GM21576 (cell line): ENCODE data around the gene ZNF407.
A peak's percentile ranks its signal among the peaks of the same experiment; 100 is the strongest.

Source experiments
- ATAC-seq: cut with Tn5 transposase; IDR thresholded peaks from one replicate; pipeline ENCODE4 v1.9.1; 2021; ENCODE audit warnings: mild to moderate bottlenecking, moderate library complexity; ENCODE audit not compliant: unreplicated experiment

The ZNF407 gene

DNA sequence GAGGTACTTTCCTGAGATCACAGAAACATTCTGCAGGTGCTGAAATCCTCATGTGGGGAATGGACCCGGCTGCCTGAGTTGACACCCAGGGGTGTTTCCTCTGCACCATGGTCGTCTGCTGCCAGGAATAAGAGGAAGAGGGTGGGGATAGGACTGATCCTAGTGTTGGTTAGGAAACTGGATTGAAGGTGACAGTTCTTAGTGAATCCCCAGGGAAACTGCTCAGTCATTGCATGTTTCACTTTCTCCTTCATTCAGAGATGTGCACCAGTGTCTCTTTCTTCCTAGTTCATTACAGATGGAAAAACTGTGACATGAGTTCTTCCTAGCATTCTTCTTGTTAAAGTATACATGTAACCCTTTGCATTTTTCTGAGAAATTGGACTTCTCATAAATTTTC is 317.0 kb downstream of the ZNF407 start:
- no peak for ATAC-seq

DNA sequence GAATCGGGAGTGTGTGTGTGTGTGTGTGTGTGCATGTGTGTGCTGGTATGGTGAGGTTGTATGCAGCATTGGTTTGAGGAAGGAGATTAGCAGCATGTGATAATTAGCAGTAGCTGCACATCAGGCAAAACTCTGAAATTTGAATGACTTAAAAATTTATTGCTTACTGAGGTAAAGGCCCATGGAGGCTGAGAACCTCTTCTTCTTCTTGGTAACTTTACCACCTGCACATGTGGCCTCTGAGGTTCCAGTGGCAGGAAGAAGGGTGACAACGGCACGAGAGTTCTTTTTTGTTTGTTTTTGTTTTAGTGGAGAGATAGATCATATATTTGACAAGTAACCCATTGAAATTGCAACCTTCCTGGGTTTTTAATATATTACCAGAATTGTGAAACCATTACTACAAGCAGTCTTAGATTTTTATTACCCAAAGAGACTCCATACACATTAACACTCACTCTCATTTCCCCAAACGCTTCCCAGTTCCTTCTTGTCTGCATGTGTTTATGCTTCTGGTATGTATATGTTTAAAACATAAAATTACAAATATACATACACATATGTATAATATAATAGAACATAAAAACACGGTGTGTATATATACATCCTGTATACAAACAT is 319.2 kb downstream of the ZNF407 start:
- ATAC-seq, result no peak

DNA sequence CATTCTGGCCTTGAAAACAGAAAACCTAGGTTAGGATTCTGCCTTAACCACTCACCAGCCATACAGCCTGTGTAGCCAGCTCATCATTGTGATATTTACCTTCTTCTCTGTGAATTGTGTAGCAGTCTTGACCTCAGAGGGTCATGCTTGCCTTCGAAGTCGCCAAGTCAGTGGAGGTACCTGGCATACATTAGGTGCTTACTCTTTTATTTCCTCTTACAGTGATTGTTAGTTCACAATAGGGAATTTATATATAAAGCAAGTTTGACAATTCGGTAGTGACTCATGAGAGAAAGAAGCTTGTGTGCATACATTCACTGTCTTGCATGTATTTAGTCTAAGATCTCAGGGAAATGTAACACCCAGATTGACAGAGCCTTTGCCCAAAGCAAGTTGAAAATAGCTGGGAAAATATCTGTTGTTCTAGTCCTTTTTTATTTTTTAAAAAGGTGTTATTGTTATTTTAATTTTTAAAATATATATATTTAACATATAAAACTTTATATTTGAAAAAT is 320.7 kb downstream of the ZNF407 start:
- ATAC-seq, result no peak

DNA sequence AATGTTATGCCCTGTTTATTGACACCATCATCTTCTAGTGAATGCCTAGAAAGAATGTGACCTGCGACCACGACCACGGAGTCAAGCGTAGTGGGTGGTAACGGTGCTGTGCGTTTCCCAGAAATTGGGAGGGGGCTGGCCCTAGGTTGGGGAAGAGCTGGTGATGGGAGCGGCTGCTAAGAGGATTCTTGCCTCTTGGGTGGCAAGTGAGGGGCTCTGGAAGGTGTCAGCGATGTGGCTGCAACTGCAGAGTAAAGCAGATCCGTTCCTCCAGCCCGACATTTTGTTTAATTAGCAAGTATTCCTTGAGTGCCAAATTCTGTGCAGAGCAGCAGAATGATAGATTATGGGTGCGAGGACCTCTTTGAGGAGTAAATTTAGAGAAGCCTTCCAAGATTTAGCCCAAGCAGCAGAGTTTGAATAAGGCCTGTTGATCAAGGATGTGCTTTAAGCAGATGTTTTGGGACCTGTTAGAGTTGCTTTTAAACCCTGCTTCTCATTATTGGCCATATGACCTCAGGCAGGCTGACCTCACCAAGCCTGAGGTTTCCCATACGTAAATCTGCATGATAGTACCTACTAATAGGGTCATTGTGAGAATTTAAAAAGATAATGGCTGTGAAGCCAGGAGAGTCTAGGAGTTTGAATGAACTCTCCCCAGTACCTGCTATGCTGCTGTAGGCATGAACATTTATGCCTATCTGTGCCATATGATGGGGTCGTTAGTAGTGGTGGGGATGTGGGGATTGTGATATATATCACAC is 323.6 kb downstream of the ZNF407 start:
- ATAC-seq, result no peak

DNA sequence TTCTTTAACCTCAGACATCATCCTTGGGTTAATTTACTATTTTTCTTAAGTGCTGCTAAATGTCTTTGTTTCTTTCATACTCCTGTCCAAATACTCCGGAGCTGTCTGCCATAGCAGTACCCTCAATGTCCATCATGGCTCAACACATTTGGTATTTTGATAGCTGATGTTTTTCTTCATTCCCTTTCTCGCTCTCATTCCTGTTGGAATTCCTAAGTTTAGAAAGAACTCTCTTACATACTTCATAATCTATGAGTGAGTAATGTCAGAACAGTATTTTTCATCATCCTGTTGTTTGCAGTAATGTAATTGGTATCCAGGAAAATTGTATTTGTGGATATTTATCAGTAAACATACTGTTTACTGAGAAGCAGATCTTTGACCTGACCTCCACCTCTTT is 328.4 kb downstream of the ZNF407 start:
- ATAC-seq, result no peak

DNA sequence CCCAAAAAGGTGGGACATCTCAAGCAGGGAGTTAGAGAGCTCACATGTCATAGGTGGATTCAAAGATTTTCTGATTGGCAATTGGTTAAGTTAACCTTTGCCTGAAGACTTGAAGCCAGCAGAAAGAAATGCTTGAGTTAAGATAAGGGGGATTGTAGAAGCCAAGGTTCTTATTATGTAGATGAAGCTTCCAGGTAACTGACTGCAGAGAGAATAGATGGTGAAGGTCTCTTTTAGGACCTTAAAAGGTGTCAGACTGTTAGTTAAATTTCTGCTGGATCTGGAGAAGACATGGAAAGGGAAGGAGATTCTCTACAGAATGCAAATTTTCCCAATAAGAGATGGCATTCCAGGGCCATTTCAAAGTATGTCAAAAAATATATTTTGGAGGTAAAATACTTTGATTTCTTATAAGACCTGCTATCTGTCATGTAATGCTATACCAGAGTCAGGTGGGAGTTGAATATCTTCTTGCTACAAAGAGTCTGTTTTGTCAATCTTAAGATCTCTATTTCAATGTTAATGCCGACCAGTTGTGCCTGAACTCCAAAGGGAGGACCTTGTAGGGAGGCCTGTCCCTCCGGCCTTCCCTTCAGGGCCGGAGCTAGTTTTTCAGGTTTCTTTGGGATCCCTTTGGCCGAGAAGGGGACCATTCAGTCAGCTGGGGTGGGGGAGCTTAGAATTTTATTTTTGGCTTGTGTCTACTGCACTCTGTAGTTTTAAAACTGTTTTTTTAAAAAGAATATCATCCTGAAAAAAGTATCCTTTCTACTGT is 330.7 kb downstream of the ZNF407 start:
- ATAC-seq, result no peak

DNA sequence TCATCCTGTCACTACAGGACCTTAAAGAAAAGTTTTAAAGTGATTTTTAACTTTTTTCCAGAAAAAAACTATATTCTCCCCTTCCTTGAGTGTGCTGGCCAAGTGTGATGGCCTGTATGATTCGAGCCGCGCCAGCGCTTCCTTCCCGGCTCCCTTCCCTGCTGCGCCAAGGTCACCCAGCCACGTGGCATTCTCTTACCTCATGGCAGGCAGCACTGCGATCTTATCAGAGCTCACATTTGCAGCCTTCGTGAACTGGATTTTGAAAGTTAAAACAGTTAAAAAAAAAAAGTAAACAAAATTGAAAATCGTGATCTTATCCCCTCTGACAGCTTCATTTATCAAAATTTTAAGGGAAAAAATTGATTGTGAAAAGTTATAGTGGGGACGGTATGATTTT is 331.4 kb downstream of the ZNF407 start:
- no peak for ATAC-seq

DNA sequence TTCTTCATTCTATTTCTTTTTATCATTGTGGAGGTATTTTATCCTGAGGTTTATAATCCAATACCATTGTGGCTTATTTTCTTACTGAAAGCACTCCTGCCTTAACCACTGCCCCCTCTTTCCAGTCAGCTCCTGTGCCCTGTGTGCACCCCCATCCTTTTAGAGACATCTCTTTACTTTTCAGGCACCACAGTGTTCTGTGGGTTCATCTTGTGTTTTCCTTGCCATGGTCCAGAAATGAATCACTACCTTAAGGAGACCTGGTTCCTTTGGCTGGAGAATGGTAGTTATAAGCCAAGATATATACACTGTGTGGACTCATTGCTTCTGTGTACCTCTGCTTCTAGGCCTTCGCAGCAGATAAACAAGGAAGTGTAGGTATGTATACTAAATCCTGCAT is 332.9 kb downstream of the ZNF407 start:
- ATAC-seq, result no peak

DNA sequence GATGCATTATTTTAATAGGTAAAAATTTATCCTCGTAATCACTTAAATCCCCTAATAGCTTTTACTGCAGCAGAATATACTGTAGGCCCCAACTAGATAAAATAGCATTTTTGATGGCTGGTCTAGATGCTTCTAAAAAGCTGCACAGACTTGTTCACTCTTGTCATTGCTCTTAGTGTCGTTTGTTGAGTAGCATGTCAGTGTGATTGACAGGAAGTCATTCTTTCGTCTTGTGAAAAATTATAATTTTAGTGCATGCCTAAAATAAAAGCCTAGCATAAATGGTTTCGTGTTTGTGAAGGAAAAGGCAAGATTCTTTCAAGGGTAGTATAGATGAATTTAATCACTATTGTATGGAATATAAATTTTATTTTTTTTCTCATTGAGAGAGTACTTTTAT is 336.3 kb downstream of the ZNF407 start:
- ATAC-seq, result no peak

DNA sequence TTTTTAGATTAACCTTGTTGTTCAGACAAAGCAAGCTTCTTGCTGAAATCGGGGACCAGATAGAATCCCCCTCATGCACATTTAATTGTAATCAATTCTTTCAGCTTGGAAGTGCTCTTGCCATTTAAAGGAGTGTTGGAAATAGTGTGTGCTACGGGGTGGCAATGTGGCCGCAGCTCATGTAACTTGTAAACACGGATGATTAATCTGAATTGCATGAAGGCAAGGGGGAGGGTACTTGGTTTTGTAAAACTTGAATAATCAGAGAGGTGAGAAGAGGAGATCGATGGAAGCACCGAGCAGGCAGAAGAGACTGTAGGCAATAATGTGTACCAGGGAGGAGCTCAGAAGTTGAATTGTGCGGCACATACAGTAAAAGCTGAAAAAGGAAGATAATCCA is 337.8 kb downstream of the ZNF407 start:
- no peak for ATAC-seq

DNA sequence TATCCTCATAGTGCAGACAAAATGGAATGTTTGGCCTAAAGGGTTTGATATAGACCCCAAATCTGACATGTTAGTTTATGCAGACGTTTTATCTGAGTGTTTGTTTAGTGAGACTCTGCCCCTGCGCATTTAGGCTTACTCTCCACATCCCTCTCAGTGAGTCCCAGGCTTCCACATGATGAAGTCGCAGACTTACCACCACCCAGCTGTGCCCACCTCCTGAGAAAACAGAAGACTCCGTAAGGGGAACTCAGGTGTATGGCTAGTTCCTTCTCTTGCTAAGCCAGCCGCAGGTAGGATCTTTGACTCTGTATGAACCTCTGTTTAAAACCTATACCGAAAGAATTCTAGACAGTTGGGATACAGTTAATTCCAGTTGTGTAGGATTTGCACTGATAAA is 338.7 kb downstream of the ZNF407 start:
- no peak for ATAC-seq

DNA sequence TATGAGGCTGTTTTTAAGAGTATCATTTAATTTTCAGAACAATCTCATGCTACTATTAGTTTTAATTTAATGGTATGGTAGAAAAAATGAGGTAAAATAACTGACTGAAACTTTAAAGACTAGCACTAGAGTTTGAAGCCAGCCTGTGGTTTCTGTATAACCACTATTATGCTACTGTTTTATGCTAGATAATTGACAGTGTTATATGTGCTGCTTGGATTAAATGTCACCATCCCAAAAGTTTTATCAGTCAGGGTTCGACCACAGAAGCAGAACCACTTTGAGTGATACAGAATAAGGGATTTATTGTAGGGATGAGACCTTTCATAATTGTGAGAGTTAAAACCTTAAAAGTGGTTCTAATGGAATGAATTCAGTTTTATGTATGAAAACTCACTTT is 339.6 kb downstream of the ZNF407 start:
- ATAC-seq, result no peak

DNA sequence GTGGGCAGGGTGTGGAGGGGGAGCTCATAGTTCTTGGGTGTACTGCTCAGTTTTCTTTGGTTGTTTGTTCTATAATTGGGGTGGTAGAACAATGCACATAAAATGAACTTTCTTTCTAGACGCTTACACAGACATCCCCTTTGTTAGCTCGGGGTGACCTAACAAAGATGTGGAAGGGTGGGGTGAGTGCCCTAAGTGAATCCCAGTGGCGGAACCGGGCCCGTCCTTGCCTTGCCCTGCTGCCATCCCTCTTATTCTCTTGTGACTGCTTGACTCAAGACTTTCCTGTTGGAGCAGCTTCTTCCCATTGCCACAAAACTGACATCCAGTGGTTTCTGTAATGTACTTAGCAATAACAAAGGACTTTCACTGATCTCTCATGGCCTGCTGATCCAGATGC is 343.2 kb downstream of the ZNF407 start:
- no peak for ATAC-seq

DNA sequence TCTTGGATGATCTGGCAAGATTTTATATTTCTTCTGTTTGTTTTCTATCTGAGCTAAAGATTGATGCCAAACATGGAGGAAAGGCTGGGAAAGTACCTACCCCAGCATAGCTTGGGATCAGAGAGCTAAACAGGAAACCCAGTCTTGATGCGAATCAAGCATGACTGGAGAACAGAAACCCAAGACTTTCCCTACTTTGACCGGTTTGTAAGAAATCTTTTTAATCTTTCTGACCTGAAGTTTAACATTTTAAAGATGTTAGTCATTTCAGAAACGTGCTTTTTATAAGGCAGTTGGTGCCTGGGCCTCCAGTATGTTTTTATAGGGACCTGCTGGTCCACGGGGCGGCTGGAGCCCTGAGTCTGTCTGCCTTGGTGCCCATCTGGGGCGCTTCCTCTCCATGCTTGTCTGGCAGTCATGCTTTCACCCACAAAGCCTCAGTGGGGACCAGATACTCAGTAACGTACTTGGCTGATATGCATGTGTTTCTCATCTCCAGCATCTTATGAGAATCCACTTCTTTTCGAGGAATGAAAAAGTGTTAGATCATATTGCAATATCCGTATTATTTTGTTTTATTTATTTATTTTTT is 344.7 kb downstream of the ZNF407 start:
- peak; percentile 93 for ATAC-seq

DNA sequence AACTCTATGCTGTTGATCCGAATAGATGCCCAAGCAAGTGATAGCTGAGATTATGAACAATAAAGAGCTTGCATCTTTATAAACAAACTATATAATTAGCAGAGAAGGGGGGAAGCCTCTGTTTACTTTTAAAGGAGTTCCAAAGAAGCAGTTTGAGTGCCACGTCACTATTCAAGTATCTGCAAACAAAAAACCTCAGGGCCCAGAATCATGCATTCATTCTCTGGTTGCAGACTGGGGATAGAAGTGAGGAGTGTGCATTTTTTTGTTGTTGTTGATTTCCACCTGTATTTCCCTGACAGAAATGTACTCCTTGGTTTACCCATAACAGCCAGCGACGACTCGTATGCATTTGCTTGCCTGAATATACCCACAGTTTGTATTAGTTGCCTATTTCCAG is 347.0 kb downstream of the ZNF407 start:
- no peak for ATAC-seq

DNA sequence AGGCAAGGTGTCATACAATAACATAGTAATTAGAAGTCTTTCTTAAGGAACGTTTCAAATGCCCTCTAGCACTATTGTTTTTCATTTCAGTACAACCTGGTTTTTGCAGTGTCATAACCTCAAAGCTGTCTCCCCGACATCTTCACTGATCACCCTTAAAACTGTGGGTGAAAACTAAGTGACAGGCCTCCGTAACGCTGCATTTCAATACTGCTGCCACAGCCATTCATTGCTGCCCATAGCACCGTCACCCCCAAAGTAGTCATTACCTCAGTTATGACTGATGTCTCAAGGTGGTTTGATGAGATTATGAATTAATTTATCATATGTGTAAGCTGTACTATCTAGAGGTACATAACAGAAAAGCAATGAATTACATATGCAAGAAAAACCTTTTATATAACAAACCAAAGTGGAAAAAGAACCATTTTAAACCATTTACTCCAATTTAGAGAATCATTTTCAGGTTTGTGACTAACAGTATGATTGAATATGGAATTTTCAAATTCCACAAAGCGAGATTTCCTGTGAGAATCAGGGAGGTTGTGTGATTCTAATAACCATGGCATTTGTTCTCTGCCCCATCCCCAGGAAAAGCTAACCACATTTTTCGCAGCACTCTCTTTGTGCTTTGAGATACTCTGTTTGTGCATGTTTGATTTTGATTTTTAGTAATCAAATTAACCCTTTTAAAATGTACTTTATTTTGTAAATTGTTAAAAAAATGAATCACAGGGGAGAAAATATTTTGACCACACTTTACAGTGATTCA is 348.3 kb downstream of the ZNF407 start:
- ATAC-seq, result no peak

DNA sequence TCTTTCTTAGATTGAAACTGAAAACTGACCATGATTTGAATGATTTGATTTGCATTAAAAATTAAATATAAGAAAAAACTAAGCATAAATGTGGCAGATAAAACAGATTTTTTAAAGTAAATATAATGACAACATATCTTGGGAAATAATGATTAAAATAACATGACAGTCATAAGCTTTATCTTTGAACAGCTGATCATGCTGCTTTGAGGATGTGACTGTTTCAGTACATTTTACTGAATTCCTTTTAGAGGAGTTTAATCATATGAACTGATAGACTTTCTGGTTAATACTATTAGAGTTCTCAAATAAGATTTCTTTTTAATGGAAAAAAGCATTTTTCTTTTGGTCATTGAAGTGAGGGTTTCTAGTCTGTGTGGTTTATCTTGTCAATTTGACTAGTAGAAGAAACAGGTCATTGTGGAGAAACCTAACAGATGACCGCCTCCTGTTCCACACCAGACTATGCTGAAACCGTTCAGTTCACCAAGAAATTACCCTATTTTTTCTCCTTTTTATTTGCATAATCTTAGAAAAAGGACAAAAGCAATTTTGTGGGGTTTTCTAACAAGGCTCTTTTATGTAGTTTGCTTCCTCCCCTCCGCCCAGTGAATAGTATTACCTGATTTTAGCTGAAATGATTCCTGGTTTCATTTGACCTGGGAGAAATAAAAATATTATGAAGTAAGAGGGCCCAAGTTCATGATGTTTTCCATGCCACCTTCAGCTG is 349.1 kb downstream of the ZNF407 start:
- ATAC-seq, result no peak

DNA sequence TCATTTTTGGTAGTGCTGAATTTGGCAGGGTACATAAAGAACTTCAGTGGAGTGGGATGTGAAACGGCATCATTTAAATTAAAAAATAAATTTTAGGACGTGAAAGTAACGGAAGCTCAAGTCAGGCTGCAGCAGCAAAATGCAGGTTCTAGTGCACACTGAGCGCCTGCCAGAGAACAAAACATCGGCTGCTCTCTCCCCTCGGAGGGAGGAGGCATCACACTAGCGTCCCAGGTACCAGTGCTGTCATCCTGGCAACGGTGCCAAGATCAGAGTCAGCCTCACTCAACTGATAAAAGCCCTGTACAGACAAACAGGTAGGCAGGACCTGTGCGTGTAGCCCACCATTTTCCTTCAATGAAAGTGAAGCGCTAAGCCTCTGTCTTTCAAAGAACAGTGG is 349.7 kb downstream of the ZNF407 start:
- no peak for ATAC-seq

DNA sequence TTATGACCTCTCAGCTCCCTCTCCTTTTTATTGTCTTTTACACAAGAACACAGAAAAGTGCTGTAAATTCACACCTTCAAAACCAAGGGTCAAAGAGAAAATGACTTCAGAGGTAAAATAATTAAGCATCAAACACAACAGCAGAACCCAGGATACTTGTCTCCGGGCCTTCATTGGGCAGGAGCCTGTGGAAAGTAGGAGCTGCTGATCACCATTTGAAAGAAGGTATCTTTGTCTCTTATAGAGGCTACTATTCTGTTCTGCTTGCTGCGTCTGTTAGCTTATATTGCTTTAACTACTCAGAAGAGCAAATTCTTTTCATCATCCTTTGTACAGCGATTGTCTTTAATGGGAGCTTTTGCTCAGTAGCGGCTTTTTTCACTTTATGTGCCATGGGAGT is 350.2 kb downstream of the ZNF407 start:
- ATAC-seq, result no peak

DNA sequence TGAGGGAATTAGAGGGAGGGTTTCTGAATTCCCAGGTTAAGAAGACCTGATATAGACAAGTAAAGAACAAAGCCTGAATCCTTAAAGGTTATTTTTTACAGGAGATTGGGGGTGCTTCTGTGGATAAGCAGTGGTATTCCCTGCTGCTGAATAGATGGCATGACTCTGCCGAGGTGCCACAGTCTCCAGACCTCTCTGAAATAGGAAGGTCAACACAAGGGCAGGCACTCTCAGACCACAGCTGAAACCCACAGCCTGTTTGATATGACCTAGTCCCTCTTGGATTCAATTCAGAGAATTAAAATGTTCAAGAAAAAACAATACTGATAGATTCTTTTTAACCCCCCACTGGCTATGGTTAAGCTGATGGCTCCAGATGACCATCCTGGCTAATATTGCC is 351.9 kb downstream of the ZNF407 start:
- no peak for ATAC-seq
